DMS153 (cell line): ENCODE results near the gene KRT16.
"Not testable (repeated sequence)": the region's sequence is repeated elsewhere in the genome, so short reads cannot be mapped to it uniquely, and the experiment has no call there.

Experiments
- DNase-seq: peaks from one replicate; lab custom pipeline; 2025; lab: John Stamatoyannopoulos, UW

Gene KRT16

GRCh38 chr17:41647038-41647813 lies 34.7 kb upstream of the KRT16 start:
- no peak for DNase-seq

GRCh38 chr17:41642252-41643156 lies 29.9 kb upstream of the KRT16 start:
- no peak for DNase-seq

- DNase-seq = not testable (repeated sequence)
Measured at GRCh38 chr17:41640596-41640995, 28.0 kb upstream of the KRT16 start.

- no peak for DNase-seq
Measured at GRCh38 chr17:41639492-41640473, 27.2 kb upstream of the KRT16 start.

GRCh38 chr17:41638941-41639340 lies 26.4 kb upstream of the KRT16 start:
- DNase-seq = no peak

- DNase-seq = no peak
Measured at GRCh38 chr17:41638194-41638593, 25.6 kb upstream of the KRT16 start.

- no peak for DNase-seq
Measured at GRCh38 chr17:41636652-41637051, 24.1 kb upstream of the KRT16 start.

- DNase-seq = no peak
Measured at GRCh38 chr17:41635121-41636097, 22.8 kb upstream of the KRT16 start.

DNA sequence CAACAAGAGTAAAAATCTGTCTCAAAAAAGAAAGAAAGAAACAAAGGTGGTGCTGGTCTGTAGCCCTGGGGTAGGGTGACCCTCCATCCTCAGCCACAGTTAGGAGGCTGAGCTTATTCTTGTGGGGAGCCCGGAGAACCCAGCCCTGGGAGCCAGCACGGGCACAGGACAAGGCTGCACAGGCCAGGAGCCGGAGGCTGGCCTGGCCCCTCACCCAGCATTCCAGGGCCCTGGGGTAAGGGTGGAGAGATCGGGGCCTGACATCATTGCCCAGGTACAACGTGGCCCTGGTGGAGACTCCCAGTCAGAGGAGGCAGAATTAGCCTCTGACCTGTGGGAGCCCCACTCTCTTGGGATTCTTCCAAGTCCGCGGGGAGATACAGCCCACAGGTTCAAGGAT lies 22.1 kb upstream of the KRT16 start:
- DNase-seq = no peak

DNA sequence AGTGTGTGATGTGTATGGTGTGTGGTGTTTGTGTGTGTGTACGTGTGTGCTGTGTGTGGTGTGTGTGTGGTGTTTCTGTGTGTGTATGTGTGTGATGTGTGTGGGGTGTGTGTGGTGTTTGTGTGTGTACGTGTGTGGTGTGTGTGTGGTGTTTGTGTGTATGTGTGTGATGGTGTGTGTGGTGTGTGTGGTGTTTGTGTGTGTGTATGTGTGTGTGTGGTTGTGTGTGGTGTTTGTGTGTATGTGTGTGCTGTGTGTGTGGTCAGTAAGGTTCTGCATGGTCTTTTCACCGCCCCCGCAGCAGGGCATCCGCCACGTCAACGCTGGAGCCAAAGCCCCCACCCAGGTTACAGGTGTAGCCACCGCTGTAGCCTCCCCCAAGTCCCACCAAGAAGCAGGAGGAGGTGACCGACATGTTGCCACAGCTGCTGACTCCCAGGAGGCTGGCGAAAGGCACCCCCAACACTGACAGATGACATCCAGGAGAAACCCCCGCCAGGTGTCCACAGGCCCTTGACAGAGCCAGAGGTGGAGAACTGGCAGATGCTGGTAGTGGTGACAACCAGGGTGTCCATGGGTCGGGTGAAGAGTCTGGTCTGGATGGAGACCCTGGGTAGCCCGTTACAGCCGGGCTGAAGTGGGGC lies 21.1 kb upstream of the KRT16 start:
- DNase-seq = no peak

- no peak for DNase-seq
Measured at GRCh38 chr17:41632482-41633105, 20.0 kb upstream of the KRT16 start.

GRCh38 chr17:41631898-41632285 lies 19.3 kb upstream of the KRT16 start:
- DNase-seq = no peak

DNA sequence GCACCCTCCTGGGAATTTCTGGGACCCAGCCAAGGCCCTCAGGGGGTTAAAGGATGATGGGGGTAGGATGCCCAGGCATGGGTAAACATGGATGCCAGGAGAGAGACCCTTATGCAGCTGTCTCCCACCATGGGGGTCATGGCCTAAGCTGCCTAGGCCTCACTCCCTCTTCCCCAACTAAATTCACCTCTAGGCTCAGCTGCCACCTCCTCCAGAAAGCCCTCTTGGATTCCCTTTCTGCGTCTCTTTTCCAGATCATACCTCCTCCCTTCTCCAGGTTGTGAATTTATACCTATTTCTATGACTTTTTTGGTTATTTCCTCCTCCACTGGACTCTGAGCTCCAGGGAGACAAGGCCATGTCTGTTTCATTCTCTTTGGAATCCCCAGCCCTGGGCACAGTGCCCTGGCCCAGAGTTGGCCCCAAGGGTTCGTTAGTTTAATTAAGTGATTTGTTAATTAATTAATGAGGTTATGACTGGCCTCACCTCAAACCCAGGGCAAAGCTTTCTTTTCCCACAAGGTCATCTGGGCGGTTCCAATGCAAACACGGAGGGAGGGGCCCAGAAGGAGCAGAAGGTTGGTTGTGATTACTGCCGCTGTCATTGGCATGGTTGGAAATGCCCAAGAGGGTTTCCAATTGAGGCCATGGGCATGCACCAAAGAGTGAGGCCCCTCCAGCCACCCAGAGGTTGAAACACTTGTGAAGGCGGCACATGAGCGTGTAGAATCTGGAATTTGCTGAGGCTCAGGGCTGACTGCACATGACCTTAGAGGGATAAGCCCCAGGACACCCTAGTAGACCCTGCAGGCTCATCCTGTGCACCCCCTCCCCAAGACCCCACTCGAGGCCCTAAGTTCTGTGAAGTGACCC lies 18.7 kb upstream of the KRT16 start:
- DNase-seq = no peak

GRCh38 chr17:41629826-41630670 lies 17.5 kb upstream of the KRT16 start:
- no peak for DNase-seq

- no peak for DNase-seq
Measured at GRCh38 chr17:41629316-41629715, 16.7 kb upstream of the KRT16 start.

- not testable (repeated sequence) for DNase-seq
Measured at GRCh38 chr17:41628621-41629255, 16.2 kb upstream of the KRT16 start.

GRCh38 chr17:41628073-41628370 lies 15.5 kb upstream of the KRT16 start:
- not testable (repeated sequence) for DNase-seq
